ENCODE measurements around the gene MESP2.

Gene MESP2

GRCh38 chr15:89802231-89802928, 26.2 kb downstream of the MESP2 start:
- no peak for DNase-seq (ENCODE audit: low read depth in 3 of 3)

GRCh38 chr15:89802986-89803824, 27.1 kb downstream of the MESP2 start:
- no peak for DNase-seq (ENCODE audit: low read depth in 3 of 3)

- no peak for DNase-seq (ENCODE audit: low read depth in 3 of 3)
These were observed 28.0 kb downstream of the MESP2 start for GRCh38 chr15:89803941-89804800.

GRCh38 chr15:89805241-89806209, 29.4 kb downstream of the MESP2 start:
- DNase-seq (ENCODE audit: low read depth in 3 of 3): no peak

GRCh38 chr15:89806210-89806558, 30.1 kb downstream of the MESP2 start:
- no peak for DNase-seq (ENCODE audit: low read depth in 3 of 3)

- no peak for DNase-seq (ENCODE audit: low read depth in 3 of 3)
These were observed 30.7 kb downstream of the MESP2 start for GRCh38 chr15:89806559-89807550.

- DNase-seq (ENCODE audit: low read depth in 3 of 3): no peak
These were observed 31.6 kb downstream of the MESP2 start for GRCh38 chr15:89807689-89808088.

- no peak for DNase-seq (ENCODE audit: low read depth in 3 of 3)
These were observed 32.2 kb downstream of the MESP2 start for GRCh38 chr15:89808160-89808870.

GRCh38 chr15:89809093-89809786, 33.1 kb downstream of the MESP2 start:
- DNase-seq (ENCODE audit: low read depth in 3 of 3): no peak

- DNase-seq (ENCODE audit: low read depth in 3 of 3): no peak
These were observed 33.6 kb downstream of the MESP2 start for GRCh38 chr15:89809787-89810148.

GRCh38 chr15:89810837-89811236, 34.7 kb downstream of the MESP2 start:
- DNase-seq (ENCODE audit: low read depth in 3 of 3): no peak

- no peak for DNase-seq (ENCODE audit: low read depth in 3 of 3)
These were observed 36.1 kb downstream of the MESP2 start for GRCh38 chr15:89812011-89812846.

- DNase-seq (ENCODE audit: low read depth in 3 of 3): no peak
These were observed 36.8 kb downstream of the MESP2 start for GRCh38 chr15:89812847-89813320.

GRCh38 chr15:89813381-89814111, 37.4 kb downstream of the MESP2 start:
- no peak for DNase-seq (ENCODE audit: low read depth in 3 of 3)

- no peak for DNase-seq (ENCODE audit: low read depth in 3 of 3)
These were observed 38.1 kb downstream of the MESP2 start for GRCh38 chr15:89814112-89814742.

- DNase-seq (ENCODE audit: low read depth in 3 of 3): no peak
These were observed 39.6 kb downstream of the MESP2 start for GRCh38 chr15:89815769-89816168.
